K562 (cell line): Measurements from ENCODE around the gene EFNA2. TPM values are rescaled to one million over a fixed set of nuclear protein-coding genes. Genes with fewer than 3 reads are reported as not detected.

Source experiments
- ATF1 ChIP-seq, 2 experiments: fragments of 450-650 bp in 1 of 2; IDR thresholded peaks; 2 replicates each; pipeline ENCODE4 v1.6.1; 2016; ENCODE audit warnings: missing compliant biosample characterization in 1 of 2, missing genetic modification characterization in 1 of 2
- CBX1 ChIP-seq: sonication (generic); IDR thresholded peaks from 2 replicates; pipeline ENCODE4 v1.6.1; 2016; ENCODE audit warnings: antibody characterized with exemption, low read depth, mild to moderate bottlenecking
- E2F3 ChIP-seq: fragments of 250-450 bp; sonication (Bioruptor Pico); IDR thresholded peaks from 2 replicates; pipeline ENCODE4 v1.4.0; 2020; ENCODE audit warnings: mild to moderate bottlenecking
- E2F5 ChIP-seq: sonication (generic); formaldehyde crosslinking; IDR thresholded peaks from 2 replicates; pipeline ENCODE4 v1.8.0; 2022; ENCODE audit warnings: mild to moderate bottlenecking, missing genetic modification reagents
- HOMEZ ChIP-seq: fragments of 250-450 bp; sonication (Bioruptor Pico); IDR thresholded peaks from 2 replicates; pipeline ENCODE4 v1.4.0; 2020; ENCODE audit warnings: mild to moderate bottlenecking, moderate library complexity
- KLF6 ChIP-seq: fragments of 250-450 bp; sonication (Bioruptor Pico); IDR thresholded peaks from 2 replicates; pipeline ENCODE4 v1.4.0; 2020; ENCODE audit warnings: mild to moderate bottlenecking, moderate library complexity, borderline replicate concordance
- MEF2D ChIP-seq: conservative IDR thresholded peaks from 2 replicates; pipeline ENCODE4 v1.6.1; 2016; ENCODE audit warnings: low read depth, missing genetic modification characterization, missing compliant biosample characterization
- MLLT1 ChIP-seq, 2 experiments: fragments of 450-650 bp; IDR thresholded peaks; 2 replicates each; pipeline ENCODE4 v1.6.1; 2016
- NFE2L1 ChIP-seq: fragments of 450-650 bp; IDR thresholded peaks from 2 replicates; pipeline ENCODE4 v1.6.1; 2016; ENCODE audit warnings: missing genetic modification characterization, low read depth, mild to moderate bottlenecking, missing compliant biosample characterization, moderate library complexity, borderline replicate concordance
- NFIX ChIP-seq: fragments of 250-450 bp; sonication (Bioruptor Pico); IDR thresholded peaks from 2 replicates; pipeline ENCODE4 v1.4.0; 2020; ENCODE audit warnings: low read depth, mild to moderate bottlenecking, moderate library complexity
- PURB ChIP-seq: sonication (generic); formaldehyde crosslinking; IDR thresholded peaks from 2 replicates; pipeline ENCODE4 v1.9.0; 2021; ENCODE audit warnings: low read depth, mild to moderate bottlenecking, missing genetic modification reagents
- RBM14 ChIP-seq: fragments of 200-400 bp; formaldehyde crosslinking; IDR thresholded peaks from 2 replicates; pipeline ENCODE4 v1.6.1; 2018; ENCODE audit warnings: low read depth, mild to moderate bottlenecking, low read length, moderate library complexity, borderline replicate concordance; ENCODE audit not compliant: insufficient read depth
- RERE ChIP-seq: sonication (generic); formaldehyde crosslinking; IDR thresholded peaks from 2 replicates; pipeline ENCODE4 v1.8.0; 2023; ENCODE audit warnings: missing genetic modification reagents, mild to moderate bottlenecking, borderline replicate concordance
- SMAD1 ChIP-seq: fragments of 150-350 bp; IDR thresholded peaks from 2 replicates; pipeline ENCODE4 v1.6.1; 2014; ENCODE audit warnings: low read length, low read depth; ENCODE audit not compliant: partially characterized antibody
- ZNF507 ChIP-seq: conservative IDR thresholded peaks from 2 replicates; pipeline ENCODE4 v1.6.1; 2017; ENCODE audit warnings: missing genetic modification characterization, missing compliant biosample characterization
- ZNF740 ChIP-seq, 3 experiments: fragments of 200-800 bp in 1 of 3; sonication (Bioruptor generic) in 1 of 3; sonication (generic) in 1 of 3; formaldehyde crosslinking in 1 of 3; IDR thresholded peaks; 2 replicates each; pipeline versions ENCODE4 v1.6.1 to v1.8.0; 2016 to 2022; ENCODE audit warnings: mild to moderate bottlenecking in 2 of 3, missing compliant biosample characterization in 2 of 3, missing genetic modification characterization in 2 of 3, missing genetic modification reagents in 1 of 3
- polyA plus RNA-seq, 8 experiments: library from polyadenylated mRNA; depleted of rRNA in 4 of 8; stranded (reverse) in 5 of 8; unstranded in 3 of 8; fragments of >200 nt; fragmentation: Nextera tagmentation in 2 of 8; fragmentation: Illumina TruSeq in 1 of 8; extraction: Ambion mirVana in 2 of 8; extraction: Trizol in 1 of 8; gene quantifications; 2 replicates each; pipeline versions ENCODE4 v1.2.1 to v1.2.3, GENCODE V29; 2011 to 2014; ENCODE audit warnings: inconsistent platforms in 1 of 8, missing spikeins in 1 of 8
- total RNA-seq, 7 experiments: library from RNA; depleted of rRNA in 6 of 7; stranded (reverse); fragments of >200 nt in 6 of 7; fragmentation: Illumina TruSeq in 2 of 7; extraction: Trizol in 2 of 7; gene quantifications; 2 replicates each; pipeline versions ENCODE4 v1.2.1 to v1.2.3, GENCODE V29; 2011 to 2021; ENCODE audit warnings: low replicate concordance in 1 of 7

The EFNA2 gene
- total and polyA plus RNA-seq, 9 of the 15 experiments (the other 6 are each of a cell fraction or from before 2014, with no cell fraction given) = 0.11 to 0.44 (median 0.15) TPM; not detected in 6

GRCh38 chr19:1279782-1280341 is 5.8 kb upstream of the EFNA2 start (continued):
- TF ChIP-seq RERE (CRISPR knock-in tag) = no peak
- TF ChIP-seq HOMEZ = 0 out of 2 replicates have a peak, but pooled peaks have one; percentile 27
- no peak for TF ChIP-seq KLF6 (CRISPR knock-in tag)
- no peak for TF ChIP-seq PURB (CRISPR knock-in tag)
- TF ChIP-seq ZNF507 (tag) = no peak
- no peak for TF ChIP-seq NFE2L1 (tag)
- no peak for TF ChIP-seq SMAD1
- peak; percentile 70; the same call in 1 of the 2 replicates for TF ChIP-seq CBX1
- TF ChIP-seq RBM14 = no peak
- TF ChIP-seq E2F3 (CRISPR knock-in tag) = no peak
- no peak for TF ChIP-seq NFIX (CRISPR knock-in tag)
- TF ChIP-seq MEF2D (tag) = no peak
- no peak for TF ChIP-seq ZNF740 (CRISPR knock-in tag; IDR thresholded peaks at IDR 0.05)
- TF ChIP-seq ZNF740 (tag; IDR thresholded peaks at IDR 0.05) = no peak
- no peak for TF ChIP-seq E2F5 (CRISPR knock-in tag)
- TF ChIP-seq ATF1 (CRISPR knock-in tag; IDR thresholded peaks at IDR 0.05) = no peak
- peak; percentile 48 for TF ChIP-seq ATF1 (tag; IDR thresholded peaks at IDR 0.05)
- no peak for TF ChIP-seq MLLT1 (IDR thresholded peaks at IDR 0.05)
